GM19240 (cell line): ENCODE measurements around the gene CYP4F22.

Experiments
- DNase-seq: peaks from one replicate; pipeline ENCODE4 v3.0.0; 2011; ENCODE audit warnings: low spot score; ENCODE audit not compliant: insufficient read length

CYP4F22 gene

DNA sequence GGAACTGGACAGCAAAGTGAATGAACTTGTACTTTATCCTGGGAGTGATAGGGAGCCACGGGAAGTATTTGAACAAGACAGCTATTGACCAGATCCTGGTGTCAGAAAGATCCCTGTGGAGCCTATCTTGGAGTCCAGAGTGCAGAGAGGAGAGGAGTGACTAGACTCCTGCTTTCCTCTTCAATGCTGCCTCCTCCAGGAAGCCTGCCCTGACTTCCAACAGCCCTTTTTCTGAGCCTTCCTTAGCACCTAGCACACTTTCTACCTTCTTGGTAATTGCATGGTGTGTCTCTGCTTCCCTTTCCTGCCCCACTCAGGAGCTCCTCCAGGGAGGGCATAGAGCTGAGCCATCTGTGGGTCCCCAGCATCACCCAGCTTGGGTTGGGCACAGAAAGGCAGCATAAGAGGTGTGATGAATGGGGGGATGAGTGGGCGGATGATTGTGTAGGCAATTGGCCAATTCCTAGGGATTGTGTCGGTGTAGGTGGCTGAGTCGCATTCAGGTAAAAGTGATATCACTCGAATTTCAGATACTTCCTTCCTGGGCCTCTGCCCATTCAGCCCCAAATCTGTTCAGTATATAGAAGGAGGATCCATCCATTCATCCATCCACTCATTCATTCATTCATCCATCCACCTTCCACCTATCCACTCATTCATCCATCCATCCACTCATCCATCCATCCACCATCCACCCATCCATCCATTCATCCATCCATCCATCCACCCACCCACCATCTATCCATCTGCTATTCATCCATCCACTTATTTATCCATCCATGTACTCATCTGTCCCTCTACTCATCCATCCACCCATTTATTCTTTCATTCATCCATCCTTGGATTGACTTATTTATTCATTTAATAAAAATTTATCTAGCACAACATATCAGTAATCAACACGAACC, 26.9 kb downstream of the CYP4F22 start:
- DNase-seq: no peak

DNA sequence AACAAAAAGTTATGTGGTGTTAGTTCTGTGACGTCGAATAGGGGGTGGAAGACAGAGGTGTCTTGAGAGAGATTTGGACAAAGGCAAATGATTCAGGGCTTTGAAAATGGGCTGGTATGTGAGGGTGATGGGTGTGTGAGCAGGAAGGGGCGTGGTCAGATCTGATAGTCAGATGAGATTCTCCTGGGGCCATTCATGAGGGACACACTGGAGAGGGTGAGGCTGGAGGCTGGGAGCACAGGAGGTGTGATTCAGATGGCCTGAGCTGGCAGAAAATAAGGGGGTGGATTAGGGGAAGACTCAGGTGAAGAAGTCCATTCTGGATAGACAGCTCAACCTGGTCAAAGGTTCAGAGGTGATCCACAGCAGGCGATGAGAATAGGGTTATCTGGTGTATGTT, 28.0 kb downstream of the CYP4F22 start:
- no peak for DNase-seq

DNA sequence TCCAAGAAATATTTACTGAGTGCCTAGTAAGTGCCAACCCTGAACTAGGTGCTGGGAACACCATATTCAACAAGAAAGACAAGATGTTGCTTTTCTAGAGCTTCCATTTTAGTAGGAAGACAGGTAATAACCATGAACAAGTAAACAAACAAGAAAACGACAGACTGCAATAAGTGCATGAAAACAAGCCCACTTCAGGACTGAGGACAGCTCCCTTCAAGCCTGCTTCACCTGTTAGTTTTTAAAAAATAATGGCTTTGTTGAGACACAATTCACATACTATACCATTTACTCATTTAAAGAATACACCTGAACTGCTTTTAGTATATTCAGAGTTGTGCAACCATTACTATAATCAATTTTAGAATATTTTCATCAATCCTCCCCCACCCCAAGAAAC, 30.4 kb downstream of the CYP4F22 start:
- no peak for DNase-seq

DNA sequence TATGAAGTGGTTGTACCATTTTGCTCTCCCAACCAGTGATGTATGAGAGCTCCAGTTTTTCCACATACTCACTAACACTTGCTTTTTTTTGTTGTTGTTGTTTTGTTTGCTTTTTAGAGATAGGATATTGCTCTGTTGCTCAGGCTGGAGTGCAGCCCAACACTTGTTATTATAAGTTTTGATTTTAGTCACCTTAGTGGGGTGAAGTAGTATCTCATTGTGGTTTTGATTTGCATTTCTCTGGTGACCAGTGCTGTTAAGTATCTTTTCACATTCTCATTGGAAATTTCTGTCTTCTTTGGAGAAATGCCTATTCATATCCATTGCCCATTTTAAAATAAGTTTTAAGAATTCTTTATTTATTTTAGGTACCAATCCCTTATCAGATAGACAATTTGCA, 31.3 kb downstream of the CYP4F22 start:
- no peak for DNase-seq

DNA sequence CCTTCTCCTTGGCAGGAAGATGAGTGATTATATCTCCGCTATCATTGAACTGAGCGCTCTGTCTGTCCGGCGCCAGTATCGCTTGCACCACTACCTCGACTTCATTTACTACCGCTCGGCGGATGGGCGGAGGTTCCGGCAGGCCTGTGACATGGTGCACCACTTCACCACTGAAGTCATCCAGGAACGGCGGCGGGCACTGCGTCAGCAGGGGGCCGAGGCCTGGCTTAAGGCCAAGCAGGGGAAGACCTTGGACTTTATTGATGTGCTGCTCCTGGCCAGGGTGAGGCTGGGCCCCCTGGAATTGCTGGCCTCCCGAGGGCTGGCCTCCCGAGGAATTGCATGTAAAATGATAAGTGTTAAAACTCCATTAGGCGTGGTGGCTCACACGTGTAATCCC, 32.1 kb downstream of the CYP4F22 start:
- no peak for DNase-seq

DNA sequence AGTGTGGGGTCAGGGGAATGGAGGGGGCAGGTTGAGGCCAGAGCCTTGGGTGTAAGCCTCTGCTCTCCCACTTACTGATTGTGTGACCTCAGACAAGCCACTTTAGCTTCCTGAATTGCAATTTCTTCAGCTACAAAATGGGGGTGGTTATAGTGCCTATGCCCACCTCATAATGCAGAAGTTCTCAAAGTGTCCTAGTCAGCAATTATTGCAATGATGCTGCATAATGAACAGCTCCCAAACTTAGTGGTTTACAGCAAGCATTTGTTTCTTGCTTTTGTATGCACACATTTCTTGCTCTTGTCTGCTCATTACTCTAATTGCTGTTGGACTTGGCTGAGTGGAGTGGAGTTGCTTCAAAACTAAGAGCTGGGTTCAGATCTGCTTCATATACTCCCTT, 36.0 kb downstream of the CYP4F22 start:
- no peak for DNase-seq

DNA sequence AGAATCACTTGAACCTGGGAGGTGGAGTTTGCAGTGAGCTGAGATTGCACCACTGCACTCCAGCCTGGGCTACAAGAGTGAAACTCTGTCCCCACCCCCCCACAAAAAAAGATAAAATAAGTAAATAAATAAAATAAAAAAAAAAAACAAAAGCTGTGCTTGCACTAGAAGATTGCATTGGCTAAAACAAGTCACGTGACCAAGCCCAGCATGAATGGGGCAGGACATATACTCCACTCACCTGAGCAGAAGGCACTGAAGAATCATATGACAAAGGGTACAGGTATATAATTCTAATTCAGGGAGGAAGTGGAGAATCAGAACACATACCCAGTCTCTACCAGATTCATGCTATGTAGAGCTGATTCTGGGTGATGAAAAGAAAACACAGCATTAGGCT, 36.6 kb downstream of the CYP4F22 start:
- DNase-seq: no peak

DNA sequence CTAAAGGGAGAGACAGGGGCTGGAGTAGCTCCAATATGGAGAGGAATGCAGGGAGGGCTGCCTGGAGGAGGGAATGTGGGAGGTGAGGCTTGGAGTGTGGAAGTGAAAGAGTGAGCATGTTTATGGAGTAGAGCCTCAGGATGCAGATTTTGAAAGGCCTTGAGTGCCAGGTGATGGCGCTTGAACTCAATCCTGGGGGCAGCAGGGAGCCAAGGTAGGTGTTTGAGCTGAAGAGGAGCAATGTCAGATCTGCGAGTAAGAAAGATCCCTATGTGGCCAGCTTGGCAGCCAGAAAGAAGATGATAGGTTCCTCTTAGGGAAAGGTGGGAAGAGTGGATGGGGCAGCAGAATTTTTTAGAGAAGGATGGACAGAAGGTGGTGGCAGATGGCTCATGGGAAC, 40.3 kb downstream of the CYP4F22 start:
- no peak for DNase-seq

DNA sequence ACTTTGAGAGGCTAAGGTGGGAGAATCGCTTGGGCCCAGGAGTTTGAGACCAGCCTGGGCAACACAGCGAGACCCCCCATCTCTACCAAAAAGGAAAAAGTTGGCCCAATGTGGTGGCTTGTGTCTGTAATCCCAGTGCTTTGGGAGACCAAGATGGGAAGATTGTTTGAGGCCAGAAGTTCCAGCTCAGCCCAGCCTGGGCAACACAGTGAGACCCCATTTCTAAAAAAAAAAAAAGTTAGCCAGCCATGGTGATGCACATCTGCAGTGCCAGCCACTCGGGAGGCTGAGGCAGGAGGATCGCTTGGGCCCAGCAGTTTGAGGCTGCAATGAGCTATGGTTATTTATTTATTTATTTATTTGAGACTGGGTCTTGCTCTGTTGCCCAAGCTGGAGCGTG, 41.3 kb downstream of the CYP4F22 start:
- no peak for DNase-seq

DNA sequence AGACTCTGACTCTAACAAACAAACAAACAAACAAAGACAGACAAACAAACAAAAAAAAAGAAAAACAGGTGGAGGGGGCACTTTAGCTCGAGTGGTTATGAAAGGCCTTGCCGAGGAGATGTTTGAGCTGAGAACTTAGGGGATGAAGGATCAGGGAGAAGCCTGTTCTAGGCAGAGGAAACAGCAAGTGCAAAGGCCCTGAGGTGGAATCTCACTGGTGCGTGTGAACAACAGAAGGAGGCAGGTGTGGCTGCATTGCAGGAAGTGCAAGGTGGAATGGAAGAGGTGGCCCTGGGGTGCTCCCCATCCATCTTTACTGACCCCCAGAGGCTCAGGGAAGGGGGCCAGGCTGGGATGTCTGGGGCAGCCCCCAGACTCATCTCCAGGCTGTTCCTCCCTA, 41.9 kb downstream of the CYP4F22 start:
- DNase-seq: no peak

DNA sequence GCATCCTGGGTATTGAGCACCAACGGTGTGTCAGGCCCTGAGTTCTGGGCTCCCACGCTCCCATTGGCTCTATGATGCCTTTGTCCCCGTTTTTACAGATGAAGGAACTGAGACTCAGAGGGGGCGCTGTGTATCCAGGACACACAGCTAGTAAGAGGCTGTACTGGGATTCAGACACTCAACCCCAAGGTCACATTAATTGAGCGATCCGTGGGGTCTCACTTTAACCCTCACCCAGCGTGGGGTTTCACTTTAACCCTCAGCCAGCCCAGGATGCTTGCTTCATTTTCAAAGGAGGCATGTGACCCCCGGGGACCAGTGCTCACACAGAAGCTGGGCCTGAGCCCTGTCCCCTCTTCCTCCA, 42.6 kb downstream of the CYP4F22 start:
- no peak for DNase-seq

DNA sequence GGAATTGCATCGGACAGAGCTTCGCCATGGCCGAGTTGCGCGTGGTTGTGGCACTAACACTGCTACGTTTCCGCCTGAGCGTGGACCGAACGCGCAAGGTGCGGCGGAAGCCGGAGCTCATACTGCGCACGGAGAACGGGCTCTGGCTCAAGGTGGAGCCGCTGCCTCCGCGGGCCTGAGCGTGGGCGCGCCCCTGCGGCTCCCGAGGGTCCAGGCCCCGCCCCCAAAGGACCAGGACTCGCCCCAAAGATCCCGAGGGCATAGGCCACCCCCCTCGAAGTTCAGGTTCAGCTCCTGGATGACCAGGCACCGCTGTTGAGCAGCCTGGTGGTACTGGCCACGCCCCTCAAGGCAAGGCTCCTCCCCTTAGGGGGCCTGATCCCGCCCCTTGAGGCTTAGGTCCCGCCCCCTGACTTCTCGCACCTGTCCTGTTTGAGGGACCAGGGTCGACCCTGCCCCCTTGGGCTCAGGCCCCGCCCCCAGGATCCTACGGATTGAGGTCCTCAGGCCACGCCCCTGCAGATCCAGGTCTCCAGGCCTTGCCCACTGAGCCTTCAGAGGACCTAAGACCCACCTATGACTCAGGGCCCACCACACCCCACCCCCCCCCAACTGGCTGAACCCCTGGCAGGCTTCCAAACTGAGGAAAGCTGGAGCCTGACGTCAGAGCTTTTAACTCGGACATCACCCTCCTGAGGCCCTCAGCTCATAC, 43.1 kb downstream of the CYP4F22 start:
- DNase-seq: no peak

DNA sequence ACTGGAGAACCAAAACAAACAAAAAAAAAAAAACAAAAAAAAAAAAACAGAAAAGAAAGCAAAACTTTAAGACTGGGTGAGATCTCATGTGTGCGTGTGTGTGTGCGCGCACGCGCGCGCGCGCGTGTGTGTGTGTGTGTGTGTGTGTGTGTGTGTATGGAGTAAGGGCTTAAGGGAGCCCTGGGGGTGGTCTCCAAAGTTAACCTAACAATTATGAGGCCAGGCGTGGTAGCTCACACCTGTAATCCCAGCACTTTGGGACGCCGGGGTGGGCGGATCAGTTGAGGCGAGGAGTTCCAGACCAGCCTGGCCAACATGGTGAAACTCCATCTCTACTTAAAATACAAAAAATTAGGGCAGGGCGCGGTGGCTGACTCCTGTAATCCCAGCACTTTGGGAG, 46.7 kb downstream of the CYP4F22 start:
- no peak for DNase-seq

DNA sequence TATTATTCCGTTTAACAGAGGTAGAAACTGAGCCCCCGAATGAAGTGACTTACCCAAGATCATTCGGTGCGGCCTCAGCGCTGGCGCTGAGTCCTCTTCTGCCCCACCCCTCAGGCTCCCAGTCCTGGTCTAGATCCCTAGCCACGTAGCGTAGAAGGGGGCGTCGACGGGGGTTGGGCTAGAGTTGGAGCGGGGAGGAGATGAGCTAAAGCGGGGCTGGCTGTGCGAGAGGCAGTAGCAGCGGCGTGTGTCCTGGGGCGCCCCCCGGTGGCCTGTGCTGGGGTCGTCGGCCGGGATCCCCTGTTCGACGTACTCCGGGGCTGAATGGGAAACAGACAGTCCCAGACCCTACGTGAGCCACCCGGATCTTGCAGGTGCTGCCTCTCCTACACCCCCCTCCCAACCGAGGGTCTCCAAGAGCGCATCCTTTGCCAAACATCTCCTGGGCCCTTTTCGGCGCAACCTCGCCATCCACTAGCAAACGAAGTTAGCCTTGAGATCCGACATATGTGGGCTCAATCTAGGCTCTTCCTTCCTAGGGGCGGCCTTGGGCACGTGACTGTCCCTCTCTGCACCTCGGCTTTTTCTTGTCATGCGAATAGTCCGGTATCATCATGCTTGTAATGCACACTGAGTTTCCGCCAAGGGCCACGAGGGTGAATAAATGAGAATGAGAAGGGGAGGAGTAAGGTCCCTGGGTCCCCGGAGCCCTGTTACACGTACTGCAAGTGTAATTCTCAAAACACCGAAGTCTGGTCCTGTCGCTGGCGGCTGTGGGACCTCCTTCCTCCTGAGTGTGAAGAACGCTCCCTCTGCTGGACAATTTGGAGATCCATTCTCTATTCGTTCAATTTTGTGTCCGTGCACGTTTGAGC, 47.7 kb downstream of the CYP4F22 start:
- peak; percentile 88 for DNase-seq

DNA sequence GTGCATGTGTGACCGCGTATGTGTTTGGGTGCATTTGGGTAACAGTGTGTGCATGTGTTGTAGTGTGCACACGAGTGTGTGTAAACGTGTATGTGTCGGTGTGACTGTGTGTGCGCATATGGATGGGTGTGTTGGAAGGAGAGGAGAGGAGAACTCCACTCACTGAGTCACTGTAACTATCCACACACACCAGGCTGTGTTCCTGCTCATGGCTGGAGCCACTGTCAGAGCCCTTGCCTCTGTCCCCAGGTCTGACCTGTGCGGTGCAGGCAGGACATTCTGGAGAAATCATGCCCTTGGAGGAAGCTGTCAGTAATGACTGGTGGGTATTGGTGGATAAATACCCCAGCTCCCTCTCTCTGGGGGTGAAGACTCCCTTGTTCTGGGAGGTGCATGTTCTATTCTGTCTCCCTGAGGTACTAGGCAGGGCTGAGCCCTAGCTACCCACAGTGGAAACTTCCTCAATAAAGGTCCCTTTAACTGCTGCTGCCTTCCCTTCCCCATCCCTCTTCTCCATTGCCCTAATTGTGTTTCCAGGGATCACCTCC, 48.4 kb downstream of the CYP4F22 start:
- DNase-seq: no peak

DNA sequence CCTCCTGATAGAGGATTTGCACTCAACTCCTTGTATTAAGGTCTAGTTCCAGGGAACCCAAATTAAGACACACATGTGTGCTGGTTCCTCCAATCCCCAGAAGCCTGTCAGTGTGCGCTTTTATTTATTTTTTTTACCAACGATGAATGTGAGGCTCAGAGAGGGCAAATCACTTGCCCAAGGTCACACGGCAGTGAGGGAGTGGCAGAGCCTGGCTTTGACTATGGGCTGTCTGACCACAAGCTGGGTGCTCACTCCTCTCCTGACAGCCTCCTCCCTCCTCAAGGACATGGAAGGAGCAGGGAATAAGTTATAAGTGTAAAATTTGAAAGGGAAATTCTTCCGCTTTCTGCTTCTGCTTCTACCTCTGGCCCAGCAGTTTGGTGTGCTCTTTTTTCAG, 48.9 kb downstream of the CYP4F22 start:
- DNase-seq: no peak

DNA sequence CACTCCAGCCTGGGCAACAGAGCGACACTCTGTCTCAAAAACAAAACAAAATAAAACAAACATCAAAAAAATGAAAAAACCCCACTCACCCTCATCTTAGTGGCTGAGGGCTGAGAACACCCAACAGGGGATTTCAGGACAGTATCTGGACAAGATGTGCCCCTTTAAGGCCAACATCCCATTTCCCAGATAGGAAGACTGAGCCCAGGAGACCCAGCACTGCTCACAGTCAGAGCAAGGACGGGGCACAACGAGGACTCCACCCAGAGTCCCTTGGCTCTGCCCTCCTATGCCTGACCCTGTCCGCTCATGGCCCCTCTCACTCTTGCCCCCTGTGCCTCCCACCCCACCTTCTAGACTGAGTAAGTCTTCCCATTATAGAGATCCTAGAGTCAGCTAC, 53.8 kb downstream of the CYP4F22 start:
- no peak for DNase-seq

DNA sequence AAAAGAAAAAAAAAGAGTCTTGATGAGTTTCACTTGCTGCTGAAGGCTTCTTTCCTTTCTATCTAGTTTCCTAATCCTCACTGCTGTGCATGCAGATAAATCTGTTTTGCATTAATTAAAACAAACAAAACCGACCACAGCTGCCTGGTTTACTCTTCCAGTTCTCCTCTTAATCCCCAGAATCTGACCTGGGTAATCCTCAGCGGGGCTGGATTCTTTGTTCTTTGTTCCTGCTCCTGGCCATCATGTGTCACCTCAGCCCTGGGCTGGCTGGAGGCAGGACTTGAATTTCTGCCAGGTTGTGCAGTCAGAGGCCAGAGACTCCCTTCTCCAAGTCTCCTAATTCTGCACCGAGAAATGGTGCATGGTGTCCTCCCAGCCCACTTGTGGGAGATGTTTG, 54.5 kb downstream of the CYP4F22 start:
- DNase-seq: no peak

DNA sequence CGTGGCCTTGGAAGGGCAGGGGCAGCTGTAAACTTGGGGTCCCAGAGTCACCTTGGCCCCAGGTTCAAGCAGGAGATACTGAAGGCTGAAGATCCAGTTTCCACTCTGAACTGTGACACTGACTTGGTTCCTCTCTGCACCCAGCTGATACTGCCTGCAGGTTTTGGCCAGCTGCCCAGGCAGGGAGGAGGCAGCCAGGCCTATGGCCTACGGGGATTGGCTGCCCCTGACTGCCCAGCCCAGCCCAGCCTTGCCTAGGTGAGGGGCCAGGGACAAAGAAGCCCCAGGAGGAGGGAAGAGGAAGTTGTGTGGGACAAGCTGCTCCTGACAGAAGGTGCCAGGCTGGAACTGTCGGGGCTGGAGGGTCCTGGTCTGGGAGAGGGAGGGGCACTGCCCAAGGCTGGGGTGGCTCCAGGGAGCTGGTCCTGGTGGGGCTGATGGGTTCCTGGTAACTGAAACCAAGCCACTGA, 55.0 kb downstream of the CYP4F22 start:
- no peak for DNase-seq

DNA sequence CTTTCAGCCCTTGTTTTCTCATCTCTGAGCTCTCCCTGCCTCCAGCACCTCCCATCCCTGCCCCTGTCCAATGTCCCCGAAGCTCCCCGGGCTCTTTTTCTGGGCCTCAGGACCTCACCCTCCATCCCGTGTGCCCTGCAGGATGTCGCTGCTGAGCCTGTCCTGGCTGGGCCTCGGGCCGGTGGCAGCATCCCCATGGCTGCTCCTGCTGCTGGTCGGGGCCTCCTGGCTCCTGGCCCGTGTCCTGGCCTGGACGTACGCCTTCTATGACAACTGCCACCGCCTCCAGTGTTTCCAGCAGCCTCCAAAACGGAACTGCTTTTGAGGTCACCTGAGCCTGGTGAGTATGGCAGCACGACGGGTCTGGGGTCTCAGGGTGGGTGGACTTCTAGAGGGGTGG, 55.6 kb downstream of the CYP4F22 start:
- no peak for DNase-seq

DNA sequence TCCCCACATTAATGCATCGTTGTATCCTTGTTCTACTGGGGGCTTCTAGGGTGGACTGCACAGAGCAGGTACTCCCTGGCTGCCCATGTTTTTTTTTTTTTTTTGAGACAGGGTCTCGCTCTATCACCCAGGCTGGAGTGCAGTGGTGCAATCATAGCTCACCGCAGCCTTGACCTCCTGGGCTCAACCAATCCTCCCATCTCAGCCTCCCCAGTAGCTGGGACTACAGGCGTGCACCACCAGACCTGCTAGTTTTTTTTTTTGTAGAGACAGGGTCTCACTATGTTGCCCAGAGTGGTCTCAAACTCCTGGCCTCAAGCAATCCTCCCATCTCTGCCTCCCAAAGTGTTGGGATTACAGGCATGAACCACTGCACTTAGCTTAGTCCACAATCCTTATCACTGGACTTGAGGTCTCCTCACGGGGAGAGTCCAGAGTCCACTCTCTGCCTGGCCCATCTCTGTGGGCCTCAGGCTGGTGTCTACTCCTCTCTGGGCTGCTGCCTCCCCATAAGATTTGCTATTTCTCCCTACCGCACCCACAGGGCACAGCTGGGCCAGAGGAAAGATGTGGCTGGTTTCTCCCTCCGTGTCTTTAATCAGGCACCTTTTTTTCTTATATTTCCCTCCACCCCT, 56.3 kb downstream of the CYP4F22 start:
- no peak for DNase-seq
